MM.1S (cell line): Measurements from ENCODE around the gene C14orf132.

Source experiments
- EZH2 ChIP-seq: fragments of 300-600 bp; sonication (generic); optimal IDR thresholded peaks from 2 replicates; pipeline ENCODE3; 2017; ENCODE audit warnings: low read depth, mild to moderate bottlenecking, antibody characterized with exemption, low read length, mixed read lengths
- EZH2phosphoT487 ChIP-seq: fragments of 300-600 bp; sonication (generic); IDR thresholded peaks from 2 replicates; pipeline ENCODE4 v1.6.1; 2018; ENCODE audit warnings: antibody characterized with exemption, low read length
- TF ChIP-seq, protein P1 (sequence below): fragments of 300-600 bp; sonication (generic); IDR thresholded peaks from 2 replicates; pipeline ENCODE4 v1.5.1; 2016; ENCODE audit warnings: antibody characterized with exemption, low read length, mixed read lengths

DNA sequence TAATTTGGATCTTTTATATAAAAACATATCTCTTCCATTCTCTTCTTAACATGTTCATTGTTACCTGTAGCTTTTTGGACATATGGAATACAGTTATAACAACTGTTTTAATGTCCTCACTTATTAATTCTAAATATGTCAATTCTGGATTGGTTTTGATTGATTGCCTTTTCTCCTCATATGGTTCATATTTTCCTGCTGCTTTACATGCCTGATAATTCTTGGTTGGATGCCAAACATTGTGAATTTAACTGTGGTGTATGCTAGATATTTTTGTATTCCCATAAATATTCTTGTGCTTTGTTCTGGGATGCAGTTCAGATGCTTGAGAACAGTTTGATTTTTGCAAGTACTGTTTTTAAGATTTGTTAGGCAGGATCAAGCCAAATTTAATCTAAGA, 10.8 kb downstream of the C14orf132 start:
- TF ChIP-seq, protein P1, sequence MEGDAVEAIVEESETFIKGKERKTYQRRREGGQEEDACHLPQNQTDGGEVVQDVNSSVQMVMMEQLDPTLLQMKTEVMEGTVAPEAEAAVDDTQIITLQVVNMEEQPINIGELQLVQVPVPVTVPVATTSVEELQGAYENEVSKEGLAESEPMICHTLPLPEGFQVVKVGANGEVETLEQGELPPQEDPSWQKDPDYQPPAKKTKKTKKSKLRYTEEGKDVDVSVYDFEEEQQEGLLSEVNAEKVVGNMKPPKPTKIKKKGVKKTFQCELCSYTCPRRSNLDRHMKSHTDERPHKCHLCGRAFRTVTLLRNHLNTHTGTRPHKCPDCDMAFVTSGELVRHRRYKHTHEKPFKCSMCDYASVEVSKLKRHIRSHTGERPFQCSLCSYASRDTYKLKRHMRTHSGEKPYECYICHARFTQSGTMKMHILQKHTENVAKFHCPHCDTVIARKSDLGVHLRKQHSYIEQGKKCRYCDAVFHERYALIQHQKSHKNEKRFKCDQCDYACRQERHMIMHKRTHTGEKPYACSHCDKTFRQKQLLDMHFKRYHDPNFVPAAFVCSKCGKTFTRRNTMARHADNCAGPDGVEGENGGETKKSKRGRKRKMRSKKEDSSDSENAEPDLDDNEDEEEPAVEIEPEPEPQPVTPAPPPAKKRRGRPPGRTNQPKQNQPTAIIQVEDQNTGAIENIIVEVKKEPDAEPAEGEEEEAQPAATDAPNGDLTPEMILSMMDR: no peak
- TF ChIP-seq EZH2 (no peak), EZH2phosphoT487 (no peak)
